GM06990 (cell line): Measurements from ENCODE around the gene TAF5L.

Source experiments
- DNase-seq: peaks from one replicate; pipeline ENCODE4 v3.0.0-alpha.2; 2011; ENCODE audit not compliant: insufficient read length; ENCODE audit errors: extremely low read depth
- H3K27me3 ChIP-seq: replicated peaks from 2 replicates; pipeline ENCODE4 v1.6.0; 2011; ENCODE audit warnings: low read length; ENCODE audit not compliant: control insufficient read depth, insufficient read depth
- H3K36me3 ChIP-seq: 2 replicates; pipeline ENCODE4 v1.5.1; 2011; ENCODE audit warnings: low read length; ENCODE audit not compliant: control insufficient read depth, insufficient read depth
- H3K4me3 ChIP-seq: replicated peaks from 2 replicates; pipeline ENCODE4 v1.5.1; 2011; ENCODE audit warnings: low read depth, mild to moderate bottlenecking, control low read depth, low read length
- TF ChIP-seq, protein P1 (sequence below): IDR thresholded peaks from 2 replicates; pipeline ENCODE4 v1.5.1; 2011; ENCODE audit warnings: low read length, control low read depth, mild to moderate bottlenecking, inconsistent platforms; ENCODE audit not compliant: insufficient read depth, poor library complexity, severe bottlenecking

TAF5L gene

DNA sequence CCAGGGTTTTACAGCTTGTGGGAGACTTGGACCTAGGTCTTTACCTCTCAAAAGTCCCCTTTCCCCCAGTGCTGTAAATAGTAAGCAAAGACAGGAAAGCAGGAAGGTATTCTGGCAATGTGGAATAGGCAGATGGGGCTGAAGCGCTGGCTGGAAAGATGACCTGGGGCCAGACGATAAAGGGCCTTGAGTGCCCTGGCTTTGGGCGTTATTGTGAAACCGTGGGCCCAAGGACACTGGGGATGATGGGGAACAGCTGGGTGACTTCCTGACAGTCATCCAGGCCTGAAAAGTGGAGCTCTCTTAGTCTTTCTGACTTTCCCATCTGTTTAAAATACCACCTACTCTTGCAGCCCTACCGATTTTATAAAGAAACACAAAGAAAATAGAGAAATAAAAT is 16.5 kb upstream of the TAF5L start:
- Histone ChIP-seq H3K4me3 (no peak overlapping the region), H3K36me3 (peaks cover 27% of the 10 kb centered on the region), H3K27me3 (no peaks in the 10 kb centered on the region)
- TF ChIP-seq, protein P1, sequence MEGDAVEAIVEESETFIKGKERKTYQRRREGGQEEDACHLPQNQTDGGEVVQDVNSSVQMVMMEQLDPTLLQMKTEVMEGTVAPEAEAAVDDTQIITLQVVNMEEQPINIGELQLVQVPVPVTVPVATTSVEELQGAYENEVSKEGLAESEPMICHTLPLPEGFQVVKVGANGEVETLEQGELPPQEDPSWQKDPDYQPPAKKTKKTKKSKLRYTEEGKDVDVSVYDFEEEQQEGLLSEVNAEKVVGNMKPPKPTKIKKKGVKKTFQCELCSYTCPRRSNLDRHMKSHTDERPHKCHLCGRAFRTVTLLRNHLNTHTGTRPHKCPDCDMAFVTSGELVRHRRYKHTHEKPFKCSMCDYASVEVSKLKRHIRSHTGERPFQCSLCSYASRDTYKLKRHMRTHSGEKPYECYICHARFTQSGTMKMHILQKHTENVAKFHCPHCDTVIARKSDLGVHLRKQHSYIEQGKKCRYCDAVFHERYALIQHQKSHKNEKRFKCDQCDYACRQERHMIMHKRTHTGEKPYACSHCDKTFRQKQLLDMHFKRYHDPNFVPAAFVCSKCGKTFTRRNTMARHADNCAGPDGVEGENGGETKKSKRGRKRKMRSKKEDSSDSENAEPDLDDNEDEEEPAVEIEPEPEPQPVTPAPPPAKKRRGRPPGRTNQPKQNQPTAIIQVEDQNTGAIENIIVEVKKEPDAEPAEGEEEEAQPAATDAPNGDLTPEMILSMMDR, result no peak
- no peak for DNase-seq

DNA sequence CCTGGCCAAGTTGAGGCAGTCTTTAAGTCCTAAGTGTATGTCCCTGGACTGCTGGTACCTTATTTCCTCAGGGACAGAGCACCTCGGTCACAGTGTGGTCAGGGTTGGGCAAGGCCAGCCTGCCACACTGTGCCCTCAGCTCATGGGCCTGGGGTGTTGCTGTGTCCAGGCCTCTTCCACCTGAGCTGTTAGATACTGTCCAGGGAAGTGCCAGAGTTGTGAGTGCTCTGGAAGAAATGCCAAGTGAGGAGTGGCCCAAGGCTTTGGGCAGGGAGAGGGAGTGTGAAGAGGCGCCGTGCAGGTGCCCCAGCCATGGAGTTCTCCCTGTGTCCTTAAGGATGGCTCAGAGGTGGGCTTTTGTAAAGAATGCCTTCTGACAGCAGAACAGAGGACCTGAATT is 15.4 kb upstream of the TAF5L start:
- peaks cover 34% of the 10 kb centered on the region for H3K36me3 ChIP-seq
- H3K4me3 ChIP-seq, result no peak overlapping the region
- TF ChIP-seq, protein P1, result no peak
- no peak for DNase-seq
- no peaks in the 10 kb centered on the region for H3K27me3 ChIP-seq

DNA sequence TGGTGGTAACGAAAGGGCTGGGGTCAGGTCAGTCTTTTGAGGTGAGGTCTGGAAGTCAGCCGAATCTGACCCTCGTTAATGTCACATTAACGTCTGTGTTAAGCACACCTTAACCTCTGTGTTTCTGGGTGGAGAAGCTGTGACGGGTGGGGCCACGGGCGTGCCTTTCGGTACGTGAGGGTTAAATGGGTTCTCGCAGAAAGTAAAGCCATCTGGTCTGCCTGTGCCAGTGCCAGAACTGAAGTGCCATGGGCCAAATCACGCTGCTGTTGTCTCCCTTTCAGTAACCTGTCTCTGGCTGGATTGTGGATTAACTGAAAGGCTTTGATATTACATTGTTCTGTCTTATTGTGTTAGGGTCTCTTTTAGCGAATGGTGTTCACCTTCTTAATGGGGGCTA is 14.5 kb upstream of the TAF5L start:
- no peak for DNase-seq
- TF ChIP-seq, protein P1, result no peak
- H3K4me3 ChIP-seq, result no peak overlapping the region
- H3K36me3 ChIP-seq, result peaks cover 39% of the 10 kb centered on the region
- H3K27me3 ChIP-seq, result no peaks in the 10 kb centered on the region

DNA sequence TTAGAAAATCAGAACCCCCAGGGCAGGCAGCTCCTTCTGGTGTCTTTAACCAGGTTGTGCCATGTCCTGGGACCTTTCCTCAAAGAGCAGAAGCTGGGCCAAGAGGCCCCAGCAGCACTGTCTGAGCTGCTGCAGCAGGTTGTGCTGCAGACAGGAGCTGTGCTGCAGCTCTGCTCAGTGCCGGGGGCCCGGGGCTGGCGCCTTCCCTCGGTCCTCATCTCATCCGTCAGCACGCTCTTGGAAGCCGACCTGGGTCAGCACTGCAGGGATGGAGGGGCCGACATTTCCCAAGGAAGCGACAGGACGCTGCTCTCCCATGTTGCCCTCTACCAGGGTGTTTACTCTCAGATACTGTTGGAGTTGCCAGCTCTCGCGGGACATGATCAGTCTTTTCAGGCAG is 11.8 kb upstream of the TAF5L start:
- TF ChIP-seq, protein P1, result no peak
- Histone ChIP-seq H3K4me3 (no peak overlapping the region), H3K27me3 (no peaks in the 10 kb centered on the region), H3K36me3 (peaks cover 40% of the 10 kb centered on the region)
- DNase-seq, result no peak

DNA sequence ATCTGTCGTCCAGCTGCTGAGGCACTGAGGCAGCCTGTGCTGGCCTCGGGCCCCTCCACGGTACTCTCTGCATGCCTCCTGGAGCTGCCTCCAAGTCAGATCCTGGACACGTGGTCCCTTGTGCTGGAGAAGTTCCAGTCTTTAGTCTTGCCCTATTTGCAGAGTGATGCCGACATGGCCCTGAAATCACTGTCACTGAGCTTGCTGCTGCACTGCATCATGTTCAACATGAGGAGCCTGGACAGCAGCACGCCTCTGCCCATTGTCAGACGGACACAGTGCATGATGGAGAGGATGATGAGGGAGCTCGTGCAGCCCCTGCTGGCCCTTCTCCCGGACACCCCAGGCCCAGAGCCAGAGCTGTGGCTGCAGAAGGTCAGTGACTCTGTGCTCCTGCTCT is 10.1 kb upstream of the TAF5L start:
- TF ChIP-seq, protein P1, result no peak
- Histone ChIP-seq H3K4me3 (no peak overlapping the region), H3K27me3 (no peaks in the 10 kb centered on the region), H3K36me3 (peaks cover 35% of the 10 kb centered on the region)
- no peak for DNase-seq

DNA sequence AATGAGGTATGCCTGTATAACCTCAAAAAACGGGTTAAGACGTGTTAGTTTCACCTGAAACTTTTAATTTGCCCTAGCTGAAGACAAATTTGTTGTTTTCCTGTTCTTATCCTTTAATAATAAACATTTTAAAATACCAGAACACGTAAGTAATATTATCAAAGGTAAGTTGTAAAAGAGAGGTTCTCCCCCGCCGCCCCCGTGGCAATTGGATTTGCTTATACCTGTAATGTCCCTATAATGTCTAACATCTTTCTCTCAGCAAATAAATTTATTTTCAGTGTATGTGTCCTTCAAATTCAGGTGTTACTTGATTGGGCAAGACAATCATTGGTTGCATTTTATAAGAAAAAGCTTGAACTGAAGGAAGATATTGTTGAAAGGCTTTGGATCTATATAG is 6.0 kb upstream of the TAF5L start:
- TF ChIP-seq, protein P1, result no peak
- H3K36me3 ChIP-seq, result peaks cover 24% of the 10 kb centered on the region
- H3K27me3 ChIP-seq, result no peaks in the 10 kb centered on the region
- DNase-seq, result no peak
- H3K4me3 ChIP-seq, result no peak overlapping the region
